NCI-H2227 treated with DMSO at 0.1 percent for 48 hours (cell line): ENCODE measurements around the gene SIK3.
A peak's percentile ranks its signal among the peaks of the same experiment; 100 is the strongest.
"Not testable (repeated sequence)": the region's sequence is repeated elsewhere in the genome, so short reads cannot be mapped to it uniquely, and the experiment has no call there.

ENCODE experiments used
- DNase-seq: peaks from one replicate; lab custom pipeline; 2025; lab: John Stamatoyannopoulos, UW

The SIK3 gene

GRCh38 chr11:117076941-117077691 is 21.1 kb downstream of the SIK3 start:
- DNase-seq, result peak; percentile 69

GRCh38 chr11:117075186-117075585 is 23.0 kb downstream of the SIK3 start:
- no peak for DNase-seq

GRCh38 chr11:117074119-117074518 is 24.1 kb downstream of the SIK3 start:
- no peak for DNase-seq

- DNase-seq, result no peak
Observed at GRCh38 chr11:117073539-117073938, 24.7 kb downstream of the SIK3 start.

GRCh38 chr11:117072517-117073461 is 25.4 kb downstream of the SIK3 start:
- DNase-seq, result no peak

GRCh38 chr11:117071344-117071787 is 26.9 kb downstream of the SIK3 start:
- no peak for DNase-seq

- DNase-seq, result no peak
Observed at GRCh38 chr11:117070016-117070415, 28.2 kb downstream of the SIK3 start.

- DNase-seq, result no peak
Observed at GRCh38 chr11:117068303-117068860, 29.8 kb downstream of the SIK3 start.

- DNase-seq, result no peak
Observed at GRCh38 chr11:117066959-117067358, 31.3 kb downstream of the SIK3 start.

GRCh38 chr11:117064275-117064674 is 34.0 kb downstream of the SIK3 start:
- no peak for DNase-seq

- DNase-seq, result no peak
Observed at GRCh38 chr11:117062498-117062897, 35.7 kb downstream of the SIK3 start.

- DNase-seq, result no peak
Observed at GRCh38 chr11:117061256-117061655, 37.0 kb downstream of the SIK3 start.

GRCh38 chr11:117059611-117060148 is 38.5 kb downstream of the SIK3 start:
- DNase-seq, result no peak

- DNase-seq, result peak; percentile 38
Observed at GRCh38 chr11:117058761-117059261, 39.4 kb downstream of the SIK3 start.

GRCh38 chr11:117057727-117058126 is 40.5 kb downstream of the SIK3 start:
- DNase-seq, result no peak

GRCh38 chr11:117057317-117057716 is 40.9 kb downstream of the SIK3 start:
- no peak for DNase-seq

GRCh38 chr11:117055469-117055868 is 42.8 kb downstream of the SIK3 start:
- DNase-seq, result no peak

- no peak for DNase-seq
Observed at GRCh38 chr11:117054382-117054781, 43.8 kb downstream of the SIK3 start.

- no peak for DNase-seq
Observed at GRCh38 chr11:117052196-117053149, 45.8 kb downstream of the SIK3 start.

- not testable (repeated sequence) for DNase-seq
Observed at GRCh38 chr11:117050121-117050520, 48.1 kb downstream of the SIK3 start.

GRCh38 chr11:117046627-117047026 is 51.6 kb downstream of the SIK3 start:
- not testable (repeated sequence) for DNase-seq
